GM12891 (cell line): ENCODE results near the gene KRTCAP2.

ENCODE experiments used
- POLR2A ChIP-seq: IDR thresholded peaks from 2 replicates; pipeline ENCODE4 v1.6.1; 2011; ENCODE audit warnings: low read depth, low read length, control low read depth
- POLR2AphosphoS5 ChIP-seq: IDR thresholded peaks from 2 replicates; pipeline ENCODE4 v1.6.1; 2011; ENCODE audit warnings: low read depth, low read length, control low read depth
- SPI1 ChIP-seq: IDR thresholded peaks from 2 replicates; pipeline ENCODE4 v1.6.1; 2011; ENCODE audit warnings: low read depth, low read length, control low read depth

GRCh38 chr1:155167166-155168104 lies 5.7 kb downstream of the KRTCAP2 start:
- no peak for TF ChIP-seq POLR2A
- TF ChIP-seq SPI1 = no peak
- TF ChIP-seq POLR2AphosphoS5 = no peak
